Stomach (tissue), 9 donors: Measurements from ENCODE around the gene MYBPC3. TPM values are rescaled to one million over a fixed set of nuclear protein-coding genes. Genes with fewer than 3 reads are reported as not detected.

ENCODE experiments used
- DNase-seq, 2 donors: peaks; one replicate each; pipeline versions ENCODE4 v3.0.0 to v3.0.0-alpha.2; 2013 to 2019
- H3K27ac ChIP-seq, 5 donors: fragments of 200-600 bp in 4 of 5; sonication (generic) in 4 of 5; one replicate each; pipeline ENCODE4 v1.5.1; 2013 to 2019; ENCODE audit warnings: mild to moderate bottlenecking in 1 of 5, moderate library complexity in 1 of 5
- H3K27me3 ChIP-seq, 3 donors: fragments of 200-600 bp; sonication (generic); one replicate each; pipeline ENCODE4 v1.5.1; 2017 to 2019; ENCODE audit warnings: mixed run types in 1 of 3
- H3K36me3 ChIP-seq, 4 donors: fragments of 200-600 bp; sonication (generic); 1 replicate in 3 of 4; 2 replicates in 1 of 4; pipeline ENCODE4 v1.5.1; 2016 to 2019
- H3K4me1 ChIP-seq, 4 donors: fragments of 200-600 bp; sonication (generic); one replicate each; pipeline ENCODE4 v1.5.1; 2016 to 2019
- H3K4me3 ChIP-seq, 4 donors: fragments of 200-600 bp; sonication (generic) in 3 of 4; one replicate each; pipeline ENCODE4 v1.5.1; 2016 to 2019; ENCODE audit warnings: mild to moderate bottlenecking in 1 of 4
- H3K9me3 ChIP-seq, 4 donors: fragments of 200-600 bp; sonication (generic); one replicate each; pipeline ENCODE4 v1.5.1; 2016 to 2019
- EP300 ChIP-seq: sonication (generic); formaldehyde crosslinking; IDR thresholded peaks from one replicate; pipeline ENCODE4 v1.6.1; 2017; ENCODE audit warnings: antibody characterized with exemption
- POLR2A ChIP-seq, 4 donors: fragments of 450-650 bp; IDR thresholded peaks; one replicate each; pipeline ENCODE4 v1.6.1; 2016; ENCODE audit warnings: antibody characterized with exemption in 4 of 4, control low read depth in 2 of 4, mild to moderate bottlenecking in 1 of 4, moderate library complexity in 1 of 4
- POLR2AphosphoS5 ChIP-seq, 3 donors: sonication (generic); formaldehyde crosslinking; IDR thresholded peaks; one replicate each; pipeline ENCODE4 v1.6.1; 2016; ENCODE audit warnings: antibody characterized with exemption in 3 of 3
- WGBS, 5 donors: extraction: QIAGEN DNeasy Blood & Tissue Kit in 3 of 5; methylation state at CpG; one replicate each; pipeline versions ENCODE4 v1.1.5 to v1.1.7; 2013 to 2018; 5-methylcytosine and 5-hydroxymethylcytosine counted together
- intact Hi-C: fragments of 100-400 bp; cut with DNase I; formaldehyde crosslinking; loops from one replicate; pipeline ENCODE4 v1.15.1; 2023; ENCODE audit warnings: low total_unique reads
- polyA plus RNA-seq, 3 donors: library from polyadenylated mRNA; stranded (reverse); fragments of 200-250 nt; gene quantifications; one replicate each; pipeline ENCODE4 v1.2.3, GENCODE V29; 2013
- total RNA-seq, 5 donors: library from RNA; depleted of rRNA; stranded (reverse); fragments of >200 nt; gene quantifications; one replicate each; pipeline versions ENCODE4 v1.1.0 to v1.2.3, GENCODE V29; 2014 to 2016
- TF ChIP-seq, protein P1 (sequence below), 7 experiments: fragments of 450-650 bp in 4 of 7; fragments of 200-600 bp in 3 of 7; sonication (generic) in 3 of 7; IDR thresholded peaks; one replicate each; pipeline ENCODE4 v1.5.1; 2016 to 2019; ENCODE audit warnings: antibody characterized with exemption in 7 of 7, control low read depth in 2 of 7, mild to moderate bottlenecking in 1 of 7
- donor health status: healthy with polysubstance abuse.
- donor health status: Bipolar disorder and iron deficiency.
- donor health status: healthy.

Gene MYBPC3
- total and polyA plus RNA-seq, 8 donors, result 0.72 to 15.6 (median 1.5) TPM; not detected in 2

DNA sequence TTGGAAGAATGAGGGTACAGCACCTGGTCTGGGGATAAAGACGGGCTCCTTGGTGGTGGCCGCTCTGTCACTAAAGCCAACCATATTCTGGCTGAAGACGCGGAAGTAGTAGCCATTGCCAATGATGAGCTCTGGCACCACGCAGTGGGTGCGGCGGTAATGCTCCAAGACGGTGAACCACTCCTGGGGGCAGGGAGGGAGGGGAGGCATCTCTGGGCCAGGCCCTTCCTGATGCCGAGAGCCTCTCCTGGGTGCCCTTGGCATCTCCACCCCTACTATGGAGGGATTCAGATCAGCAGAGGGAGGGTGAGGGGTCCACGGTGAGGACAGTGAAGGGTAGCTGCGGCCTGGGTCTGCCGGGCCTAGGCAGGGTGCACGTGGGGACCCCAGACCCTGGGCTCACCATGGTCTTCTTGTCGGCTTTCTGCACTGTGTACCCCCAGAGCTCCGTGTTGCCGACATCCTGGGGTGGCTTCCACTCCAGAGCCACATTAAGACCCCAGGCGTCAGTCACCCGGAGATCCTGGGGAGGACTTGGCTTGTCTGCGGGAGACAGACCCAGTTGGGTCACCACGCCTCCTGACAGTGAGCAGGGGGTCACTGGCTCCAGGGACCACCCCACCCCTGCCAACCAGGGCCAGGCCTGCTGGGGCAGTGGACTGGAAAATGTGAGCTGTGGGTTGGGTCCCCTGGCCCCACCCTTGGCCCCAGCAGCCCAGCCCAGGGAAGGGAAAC, 19.5 kb downstream of the MYBPC3 start:
- Histone ChIP-seq H3K4me1 (peaks cover 24 to 41% (median 28%) of the 10 kb centered on the region in 4 donors), H3K27ac (peak overlapping the region in 4 of 5 donors; percentile 54 to 69 (median 61)), H3K9me3 (no peaks in the 10 kb centered on the region), H3K36me3 (peaks cover 0 to 18% (median 0%) of the 10 kb centered on the region in 4 donors), H3K27me3 (no peaks in the 10 kb centered on the region), H3K4me3 (no peak overlapping the region)
- 95 to 97% (median 96%) methylated on average over 19 to 20 of the region's 20 CpGs for WGBS, 5 donors
- intact Hi-C loops, result no loop called here
- TF ChIP-seq, protein P1, sequence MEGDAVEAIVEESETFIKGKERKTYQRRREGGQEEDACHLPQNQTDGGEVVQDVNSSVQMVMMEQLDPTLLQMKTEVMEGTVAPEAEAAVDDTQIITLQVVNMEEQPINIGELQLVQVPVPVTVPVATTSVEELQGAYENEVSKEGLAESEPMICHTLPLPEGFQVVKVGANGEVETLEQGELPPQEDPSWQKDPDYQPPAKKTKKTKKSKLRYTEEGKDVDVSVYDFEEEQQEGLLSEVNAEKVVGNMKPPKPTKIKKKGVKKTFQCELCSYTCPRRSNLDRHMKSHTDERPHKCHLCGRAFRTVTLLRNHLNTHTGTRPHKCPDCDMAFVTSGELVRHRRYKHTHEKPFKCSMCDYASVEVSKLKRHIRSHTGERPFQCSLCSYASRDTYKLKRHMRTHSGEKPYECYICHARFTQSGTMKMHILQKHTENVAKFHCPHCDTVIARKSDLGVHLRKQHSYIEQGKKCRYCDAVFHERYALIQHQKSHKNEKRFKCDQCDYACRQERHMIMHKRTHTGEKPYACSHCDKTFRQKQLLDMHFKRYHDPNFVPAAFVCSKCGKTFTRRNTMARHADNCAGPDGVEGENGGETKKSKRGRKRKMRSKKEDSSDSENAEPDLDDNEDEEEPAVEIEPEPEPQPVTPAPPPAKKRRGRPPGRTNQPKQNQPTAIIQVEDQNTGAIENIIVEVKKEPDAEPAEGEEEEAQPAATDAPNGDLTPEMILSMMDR (IDR thresholded peaks at IDR 0.05), result no peak
- no peak for TF ChIP-seq EP300
- TF ChIP-seq POLR2A (IDR thresholded peaks at IDR 0.05), result no peak
- no peak for TF ChIP-seq POLR2AphosphoS5 (IDR thresholded peaks at IDR 0.05)
- no peak for DNase-seq

DNA sequence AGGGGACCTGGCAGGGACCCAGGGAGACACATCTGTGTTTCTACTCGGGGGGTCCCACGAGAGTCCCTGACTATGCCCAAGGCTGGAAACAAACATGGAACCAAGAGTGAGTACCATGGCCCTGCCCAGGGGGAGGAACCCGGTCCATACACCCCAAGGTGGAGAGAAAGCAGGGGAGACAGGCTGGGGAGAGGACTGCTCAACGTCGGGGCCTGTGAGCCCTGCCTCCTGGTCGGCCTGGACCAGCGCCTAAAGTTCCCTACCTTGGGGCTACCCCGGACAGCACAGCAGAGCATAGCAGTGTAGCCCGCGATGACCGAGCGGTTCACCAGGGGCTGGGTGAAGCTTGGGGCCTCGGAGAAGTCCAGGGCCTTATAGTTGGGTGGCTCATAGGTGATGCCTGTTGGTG, 20.2 kb downstream of the MYBPC3 start:
- Histone ChIP-seq H3K27me3 (no peaks in the 10 kb centered on the region), H3K36me3 (peaks cover 0 to 24% (median 0%) of the 10 kb centered on the region in 4 donors), H3K4me1 (peaks cover 24 to 41% (median 28%) of the 10 kb centered on the region in 4 donors), H3K27ac (peak overlapping the region; percentile 46 to 69 (median 57)), H3K4me3 (peak overlapping the region in 1 of 4 donors; percentile 9), H3K9me3 (no peaks in the 10 kb centered on the region)
- TF ChIP-seq, protein P1 (IDR thresholded peaks at IDR 0.05), result no peak
- TF ChIP-seq POLR2AphosphoS5 (IDR thresholded peaks at IDR 0.05) (no peak), POLR2A (IDR thresholded peaks at IDR 0.05) (no peak), EP300 (no peak)
- WGBS, 5 donors, result 65 to 81% (median 71%) methylated on average over 13 of the region's 13 CpGs
- DNase-seq, result no peak
- intact Hi-C loops, result no loop called here

DNA sequence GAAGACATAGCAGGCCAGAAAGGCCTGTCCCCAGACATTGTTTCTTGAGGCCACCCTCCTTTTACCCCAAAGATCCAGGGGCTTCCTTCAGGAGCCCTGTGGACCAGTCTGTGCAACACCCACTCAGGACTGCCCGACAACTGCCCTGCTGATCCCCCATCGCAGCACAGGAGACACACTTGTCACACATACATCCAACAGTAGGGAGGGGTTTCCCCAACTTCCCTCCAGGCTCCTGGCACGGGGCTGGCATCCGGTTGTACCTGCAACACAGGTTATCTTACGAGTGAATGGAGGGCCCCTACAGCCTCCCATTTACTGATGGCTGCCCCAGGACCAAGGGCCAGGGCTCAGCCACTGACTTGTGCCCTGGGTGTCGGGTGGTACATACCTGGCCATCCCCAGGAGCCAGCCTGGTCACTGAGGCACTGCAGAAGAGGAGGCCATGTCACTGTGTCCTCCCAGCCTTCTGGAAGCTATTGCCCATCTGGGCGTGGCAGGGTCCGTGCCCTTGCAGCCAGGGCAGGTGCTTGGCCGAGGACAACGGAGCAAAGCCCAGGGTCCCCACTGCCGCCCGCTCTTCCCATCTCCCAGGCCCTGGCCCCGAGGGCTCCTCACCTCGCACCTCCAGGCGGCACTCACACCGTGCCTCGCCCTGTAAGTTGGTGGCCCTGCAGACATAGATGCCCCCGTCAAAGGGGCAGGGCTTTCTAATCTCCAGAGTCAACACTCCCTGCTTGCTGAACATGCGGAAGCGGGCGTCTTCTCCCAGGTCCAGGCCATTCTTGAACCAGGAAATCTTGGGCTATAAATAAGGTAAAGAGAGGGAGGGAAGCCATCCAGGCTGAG, 20.8 kb downstream of the MYBPC3 start:
- peak; percentile 77 to 88 for DNase-seq
- peak overlapping the region; percentile 46 to 69 (median 57) for H3K27ac ChIP-seq
- peak overlapping the region in 1 of 4 donors; percentile 9 for H3K4me3 ChIP-seq
- intact Hi-C loops, result no loop called here
- peaks cover 0 to 28% (median 0%) of the 10 kb centered on the region in 4 donors for H3K36me3 ChIP-seq
- TF ChIP-seq EP300 (no peak), POLR2AphosphoS5 (IDR thresholded peaks at IDR 0.05) (peak in 1 of 3 donors; percentile 82)
- H3K4me1 ChIP-seq, result peaks cover 24 to 41% (median 28%) of the 10 kb centered on the region in 4 donors
- H3K9me3 ChIP-seq, result no peaks in the 10 kb centered on the region
- H3K27me3 ChIP-seq, result no peaks in the 10 kb centered on the region
- WGBS, 5 donors, result 35 to 57% (median 44%) methylated on average over 9 to 21 of the region's 21 CpGs

DNA sequence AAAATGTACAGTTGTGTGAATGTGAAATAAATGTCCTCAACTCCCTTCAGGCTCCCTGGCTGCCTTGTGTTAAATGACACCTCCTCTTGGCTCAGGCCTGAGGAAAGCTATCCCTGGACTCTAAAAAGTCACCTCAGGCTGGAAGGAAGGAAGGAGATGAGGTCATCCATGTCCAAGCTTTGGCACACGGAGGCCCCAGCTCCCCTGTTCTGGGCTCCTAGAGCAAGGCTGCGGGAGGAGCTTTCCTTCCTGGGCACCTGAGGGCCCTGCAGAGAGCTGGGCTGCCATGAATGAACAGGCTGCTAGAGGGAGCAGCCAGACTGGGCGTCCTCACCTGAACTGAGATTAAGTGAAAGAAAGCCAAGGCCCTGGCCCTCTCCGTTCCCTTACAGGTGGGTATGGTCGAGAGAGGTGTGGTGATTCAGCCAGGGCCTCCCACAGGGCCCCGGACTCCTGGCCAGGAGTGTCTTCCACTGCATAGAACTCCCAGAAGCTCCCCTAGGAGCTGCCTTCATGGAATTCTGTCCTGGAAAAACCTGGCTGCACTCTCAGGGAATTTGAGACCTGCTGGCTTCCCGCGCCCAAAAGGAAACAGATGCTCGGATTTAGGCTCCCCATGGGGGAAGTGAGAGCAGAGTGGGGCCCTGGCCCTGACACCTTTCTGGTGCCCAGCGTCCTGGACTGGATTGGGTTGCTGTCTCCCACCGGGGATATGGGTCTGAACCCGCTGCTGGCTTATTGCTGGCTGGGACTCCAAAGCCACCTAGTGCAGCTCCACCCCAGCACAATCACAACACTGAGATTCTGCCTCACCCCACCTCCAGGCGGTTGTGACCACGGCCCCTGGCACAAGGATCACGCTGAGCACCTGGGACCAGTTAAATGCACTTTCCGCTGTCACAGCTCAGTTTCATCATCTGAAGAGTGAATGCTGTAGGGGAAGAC, 22.2 kb downstream of the MYBPC3 start:
- Histone ChIP-seq H3K27ac (peak overlapping the region; percentile 22 to 69 (median 52)), H3K4me1 (peaks cover 24 to 54% (median 30%) of the 10 kb centered on the region in 4 donors), H3K9me3 (no peaks in the 10 kb centered on the region), H3K36me3 (peaks cover 0 to 42% (median 0%) of the 10 kb centered on the region in 4 donors), H3K27me3 (no peaks in the 10 kb centered on the region), H3K4me3 (no peak overlapping the region)
- TF ChIP-seq EP300, result no peak
- TF ChIP-seq, protein P1 (IDR thresholded peaks at IDR 0.05), result peak in 2 of 7 experiments; percentile 11 to 18
- TF ChIP-seq POLR2A (IDR thresholded peaks at IDR 0.05), result no peak
- intact Hi-C loops, result no loop called here
- peak; percentile 64 for DNase-seq
- WGBS, 5 donors, result 38 to 53% (median 46%) methylated on average over 10 to 16 of the region's 16 CpGs
